NCI-H1092 (cell line): ENCODE data around the gene GSE1.
A peak's percentile ranks its signal among the peaks of the same experiment; 100 is the strongest.

Experiments used
- DNase-seq: peaks from one replicate; lab custom pipeline; 2025; lab: John Stamatoyannopoulos, UW

The GSE1 gene

GRCh38 chr16:85698935-85699558, 85.9 kb downstream of the GSE1 start:
- no peak for DNase-seq

GRCh38 chr16:85699628-85700027, 86.5 kb downstream of the GSE1 start:
- DNase-seq, result no peak

- no peak for DNase-seq
These were observed 90.9 kb downstream of the GSE1 start for GRCh38 chr16:85704011-85704410.

- no peak for DNase-seq
These were observed 92.1 kb downstream of the GSE1 start for GRCh38 chr16:85704900-85705846.

GRCh38 chr16:85706449-85707034, 93.4 kb downstream of the GSE1 start:
- no peak for DNase-seq

- DNase-seq, result no peak
These were observed 94.5 kb downstream of the GSE1 start for GRCh38 chr16:85707528-85708095.

- no peak for DNase-seq
These were observed 95.2 kb downstream of the GSE1 start for GRCh38 chr16:85708338-85708737.

- DNase-seq, result peak; percentile 40
These were observed 96.9 kb downstream of the GSE1 start for GRCh38 chr16:85709766-85710585.

- DNase-seq, result no peak
These were observed 97.6 kb downstream of the GSE1 start for GRCh38 chr16:85710732-85711131.

- DNase-seq, result no peak
These were observed 99.0 kb downstream of the GSE1 start for GRCh38 chr16:85711982-85712587.

- DNase-seq, result no peak
These were observed 99.7 kb downstream of the GSE1 start for GRCh38 chr16:85712801-85713200.

GRCh38 chr16:85715169-85716021, 102.3 kb downstream of the GSE1 start:
- peak; percentile 94 for DNase-seq

GRCh38 chr16:85716022-85716679, 103.0 kb downstream of the GSE1 start:
- no peak for DNase-seq

GRCh38 chr16:85716680-85717038, 103.5 kb downstream of the GSE1 start:
- peak; percentile 37 for DNase-seq

- peak; percentile 75 for DNase-seq
These were observed 104.5 kb downstream of the GSE1 start for GRCh38 chr16:85717393-85718152.

GRCh38 chr16:85718153-85718477, 105.0 kb downstream of the GSE1 start:
- DNase-seq, result no peak

GRCh38 chr16:85718682-85719081, 105.6 kb downstream of the GSE1 start:
- no peak for DNase-seq

- DNase-seq, result no peak
These were observed 106.6 kb downstream of the GSE1 start for GRCh38 chr16:85719605-85720301.

GRCh38 chr16:85720302-85720637, 107.1 kb downstream of the GSE1 start:
- DNase-seq, result no peak
